ENCODE data around the gene SPI1.

The SPI1 gene

DNA sequence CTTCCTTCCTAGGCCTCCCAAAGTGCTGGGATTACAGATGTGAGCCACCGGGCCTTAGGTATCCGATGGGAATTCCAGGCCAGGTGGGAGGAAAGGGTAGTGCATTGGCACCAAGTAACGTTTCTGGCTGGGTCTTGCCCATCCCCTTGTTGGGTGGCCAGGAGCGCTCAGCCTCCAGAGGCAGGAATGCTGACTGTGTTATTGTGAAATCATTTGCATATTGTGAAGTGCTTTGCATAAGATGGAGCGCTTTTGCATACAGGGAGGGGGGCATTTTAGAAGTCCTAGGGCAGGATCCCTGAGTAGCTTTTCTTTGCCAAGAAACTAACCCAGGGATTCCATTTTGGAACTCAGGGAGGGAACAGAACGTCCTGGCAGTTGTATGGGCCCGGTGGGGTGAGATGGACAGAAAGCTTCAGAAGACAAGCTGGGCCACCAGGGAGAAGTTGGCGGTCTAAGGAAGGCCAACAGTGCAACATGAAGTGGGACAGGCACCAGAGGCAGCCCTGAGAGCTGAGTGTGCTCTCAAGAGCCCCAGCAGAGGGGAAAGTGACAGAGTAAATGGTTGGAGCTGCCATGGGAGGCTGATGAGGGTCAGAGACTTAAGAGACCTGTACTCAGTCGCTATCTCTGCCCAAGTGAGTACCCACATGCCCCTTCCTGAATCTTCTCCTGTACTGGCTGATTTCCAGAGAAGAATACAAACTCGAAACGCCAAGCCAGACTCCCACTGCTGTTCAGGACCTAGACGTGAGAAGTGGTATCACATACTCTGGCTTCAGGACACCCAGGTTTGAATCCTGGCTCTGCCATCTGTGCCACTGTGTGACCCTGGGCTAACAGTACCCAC, 28.8 kb upstream of the SPI1 start:
- DNase-seq (ENCODE audit: low read depth in 2 of 2): no peak

GRCh38 chr11:47403571-47403970, 25.2 kb upstream of the SPI1 start:
- no peak for DNase-seq (ENCODE audit: low read depth in 2 of 2)

GRCh38 chr11:47403135-47403534, 24.8 kb upstream of the SPI1 start:
- no peak for DNase-seq (ENCODE audit: low read depth in 2 of 2)

DNA sequence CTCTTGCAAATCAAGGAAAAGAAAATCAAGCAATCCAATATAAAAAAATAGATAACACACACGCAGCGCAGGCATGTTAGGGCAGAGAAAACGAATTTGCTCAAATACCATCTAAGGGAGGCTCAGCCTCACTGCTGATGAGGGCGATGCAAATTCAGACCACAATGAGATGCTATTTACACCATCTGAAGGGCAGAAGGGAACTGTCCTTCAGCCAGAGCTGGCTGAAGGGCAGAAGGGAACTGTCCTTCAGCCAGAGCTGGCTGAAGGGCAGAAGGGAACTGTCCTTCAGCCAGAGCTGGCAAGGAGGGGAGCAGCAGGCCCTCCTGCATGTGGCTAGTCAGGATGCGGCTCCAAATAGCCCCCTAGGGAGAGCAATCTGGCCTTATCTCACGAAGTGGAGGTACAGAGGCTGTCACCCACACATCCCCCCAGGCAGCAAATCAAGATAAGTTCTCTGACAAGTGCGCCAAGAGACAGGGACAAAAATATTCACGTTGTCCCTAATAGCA, 22.5 kb upstream of the SPI1 start:
- DNase-seq (ENCODE audit: low read depth in 2 of 2): no peak

DNA sequence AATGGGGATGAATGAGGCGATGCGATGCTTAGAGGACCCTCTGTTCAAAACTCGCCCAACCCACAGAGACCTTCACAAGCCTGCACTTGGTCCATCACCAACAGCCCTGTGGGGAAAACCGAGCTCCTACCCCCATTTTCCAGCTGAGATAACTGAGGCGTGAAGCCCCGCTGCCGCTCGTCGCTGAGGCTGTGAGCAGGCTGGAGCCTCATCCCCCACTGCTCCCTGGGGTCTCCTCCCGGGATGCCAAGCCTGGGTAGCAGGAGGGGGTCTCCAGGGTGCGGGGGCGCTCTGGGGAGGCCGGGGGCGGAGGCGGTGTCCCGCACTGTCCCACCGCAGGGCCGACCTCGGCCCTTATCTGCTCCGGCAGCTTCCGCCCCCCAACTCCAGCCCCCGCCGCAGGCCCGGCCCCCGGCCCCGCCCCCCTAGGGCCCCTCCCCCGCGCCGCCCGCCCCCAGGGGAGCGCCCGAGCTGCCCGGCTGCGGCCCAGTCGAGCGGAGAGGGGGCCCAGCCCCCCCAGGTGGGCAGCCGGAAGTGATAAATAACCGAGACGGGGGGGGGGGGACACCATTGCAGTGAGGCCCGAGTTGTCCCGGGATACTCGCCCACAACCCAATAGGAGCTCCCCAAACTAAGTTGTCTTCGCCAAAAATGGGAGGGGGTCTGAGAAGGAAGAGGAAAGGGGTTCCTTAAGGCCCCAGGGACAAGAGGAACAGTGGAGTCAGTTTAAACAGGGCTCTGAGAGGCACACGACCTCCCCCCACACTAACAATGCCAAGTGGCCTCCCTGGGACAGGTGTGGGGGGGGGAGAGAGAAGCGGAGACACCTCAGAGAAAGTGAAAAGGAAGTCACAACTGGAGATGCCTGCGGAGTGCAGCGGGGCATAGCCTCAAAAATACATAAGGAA, 21.8 kb upstream of the SPI1 start:
- no peak for DNase-seq (ENCODE audit: low read depth in 2 of 2)

- no peak for DNase-seq (ENCODE audit: low read depth in 2 of 2)
Observed at GRCh38 chr11:47398551-47398950, 20.2 kb upstream of the SPI1 start.

GRCh38 chr11:47398011-47398410, 19.7 kb upstream of the SPI1 start:
- DNase-seq (ENCODE audit: low read depth in 2 of 2): no peak

DNA sequence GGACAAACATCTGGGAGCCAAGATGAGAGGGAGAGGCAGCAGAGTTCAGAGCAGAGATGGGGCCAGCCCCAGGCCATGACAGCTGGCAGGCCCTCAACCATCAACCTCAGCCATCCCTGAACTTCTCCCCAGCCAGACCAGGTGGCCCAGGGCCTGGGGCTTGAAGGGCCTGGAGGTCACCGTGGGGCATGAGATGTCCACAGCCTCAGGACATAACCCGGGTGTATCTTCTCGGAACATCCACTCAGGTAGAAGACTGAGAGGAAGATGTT, 17.6 kb upstream of the SPI1 start:
- no peak for DNase-seq (ENCODE audit: low read depth in 2 of 2)

DNA sequence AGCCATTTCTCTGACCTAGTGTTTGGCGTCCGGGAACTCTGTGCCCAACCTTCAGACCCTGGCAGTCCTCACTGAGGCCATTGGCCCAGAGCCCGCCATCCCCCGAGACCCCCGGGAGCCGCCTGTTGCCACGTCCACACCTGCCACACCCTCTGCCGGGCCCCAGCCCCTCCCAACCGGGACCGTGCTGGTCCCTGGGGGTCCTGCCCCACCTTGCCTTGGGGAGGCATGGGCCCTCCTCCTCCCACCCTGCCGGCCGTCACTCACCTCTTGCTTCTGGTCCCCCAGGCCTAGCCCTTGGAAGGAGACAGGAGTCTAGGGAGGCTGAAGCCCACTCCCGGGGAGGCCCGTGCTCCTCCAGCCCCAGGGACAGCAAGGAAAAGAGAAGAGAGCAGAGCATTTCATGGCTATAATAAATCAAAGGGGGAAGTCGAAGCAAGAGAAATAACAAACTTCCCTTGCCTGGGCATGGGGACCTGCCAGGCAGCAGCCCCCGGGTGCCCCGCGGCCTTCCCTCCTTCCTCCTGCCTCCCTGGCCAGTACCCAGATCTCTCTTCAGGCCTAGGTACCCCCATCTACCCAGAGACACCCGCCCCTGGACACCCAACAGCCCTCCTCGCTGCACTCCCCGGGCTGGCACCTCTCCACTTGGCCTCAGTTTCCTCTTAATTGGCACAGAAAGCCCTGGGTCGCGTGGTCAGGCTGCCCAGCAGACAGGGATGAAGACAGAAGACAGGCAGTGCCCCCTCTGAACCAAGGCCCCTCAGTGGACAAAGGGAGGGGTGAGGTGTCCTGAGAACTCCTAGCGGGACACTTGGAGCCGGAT, 17.1 kb upstream of the SPI1 start:
- no peak for DNase-seq (ENCODE audit: low read depth in 2 of 2)

DNA sequence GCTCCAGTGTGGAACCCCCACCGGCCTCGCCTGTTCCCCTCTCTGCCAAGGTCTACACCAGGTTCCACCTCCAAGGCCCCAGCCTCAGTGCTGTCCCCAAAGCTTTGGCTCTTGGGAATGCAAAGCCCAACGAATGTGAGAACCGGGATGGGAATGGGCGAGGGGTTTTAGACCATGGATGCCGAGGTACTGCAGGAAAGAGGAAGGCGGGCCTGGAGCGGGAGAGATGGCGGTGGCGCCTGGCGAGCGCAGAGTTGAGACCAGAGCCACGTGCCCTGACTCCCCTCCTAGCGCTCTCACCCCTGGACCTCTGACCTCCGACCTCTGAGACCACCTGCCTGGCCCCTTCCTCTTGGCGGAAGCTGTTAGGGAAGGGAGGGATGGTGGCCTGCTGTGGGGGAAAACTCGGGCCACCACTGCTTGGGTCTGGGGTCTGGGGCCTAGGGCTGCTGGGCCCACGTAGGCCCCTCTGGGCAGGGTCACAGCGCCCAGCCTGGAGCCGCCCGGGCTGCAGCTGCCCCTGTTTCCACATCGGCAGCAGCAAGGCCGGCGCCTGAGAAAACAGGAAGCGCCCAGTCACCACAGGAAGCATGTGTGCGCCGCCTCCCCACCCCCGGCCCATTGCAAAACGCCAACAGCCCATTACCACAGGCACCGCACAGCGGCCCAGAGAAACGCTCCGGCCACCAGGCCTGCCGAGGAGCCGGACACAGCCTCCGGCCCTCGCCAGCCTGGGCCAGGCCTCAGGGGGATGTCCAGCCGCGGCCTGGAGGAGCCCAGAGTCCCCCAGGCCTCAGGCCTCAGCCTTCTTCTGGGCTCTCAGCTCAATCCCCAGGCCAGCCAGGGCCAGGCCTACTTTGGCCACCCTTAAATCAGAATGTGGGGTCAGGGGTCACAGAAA, 16.2 kb upstream of the SPI1 start:
- no peak for DNase-seq (ENCODE audit: low read depth in 2 of 2)

- no peak for DNase-seq (ENCODE audit: low read depth in 2 of 2)
Observed at GRCh38 chr11:47394050-47394321, 15.6 kb upstream of the SPI1 start.

- DNase-seq (ENCODE audit: low read depth in 2 of 2): no peak
Observed at GRCh38 chr11:47393163-47394049, 15.1 kb upstream of the SPI1 start.

GRCh38 chr11:47392546-47393162, 14.3 kb upstream of the SPI1 start:
- DNase-seq (ENCODE audit: low read depth in 2 of 2): no peak

DNA sequence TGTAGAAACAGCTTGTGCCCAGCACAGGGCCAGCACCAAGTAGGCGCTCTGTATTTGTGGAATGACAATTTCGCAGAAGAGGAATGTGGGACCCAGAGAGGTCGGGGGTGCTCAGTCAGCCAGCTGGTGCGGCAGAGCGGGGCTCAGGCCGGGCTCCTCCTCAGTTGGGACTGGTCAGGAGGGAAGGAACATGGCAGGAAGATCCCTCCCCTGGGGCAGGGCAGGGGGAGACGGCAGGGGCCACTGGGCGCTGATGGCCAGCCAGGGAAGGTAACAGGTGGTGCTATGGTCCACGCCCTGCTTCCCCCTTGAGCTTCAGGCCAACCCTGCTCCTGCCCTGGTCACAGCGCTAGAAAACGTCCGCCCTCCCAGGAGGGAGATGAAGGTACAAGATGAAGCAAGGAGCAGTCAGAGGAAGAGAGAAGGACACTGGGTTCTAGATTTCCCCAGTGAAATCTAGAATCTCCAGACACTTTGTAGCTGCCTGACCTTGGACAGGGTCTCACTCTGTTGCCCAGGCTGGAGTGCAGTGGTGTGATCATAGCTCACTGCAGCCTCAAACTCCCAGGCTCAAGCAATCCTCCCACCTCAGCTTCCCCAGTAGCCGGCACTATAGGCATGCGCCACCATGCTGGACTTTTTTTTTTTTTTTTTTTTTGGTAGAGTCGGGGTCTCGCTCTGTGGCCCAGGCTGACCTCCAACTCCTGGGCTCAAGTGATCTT, 13.5 kb upstream of the SPI1 start:
- DNase-seq (ENCODE audit: low read depth in 2 of 2): no peak

GRCh38 chr11:47391077-47391583, 12.8 kb upstream of the SPI1 start:
- no peak for DNase-seq (ENCODE audit: low read depth in 2 of 2)

DNA sequence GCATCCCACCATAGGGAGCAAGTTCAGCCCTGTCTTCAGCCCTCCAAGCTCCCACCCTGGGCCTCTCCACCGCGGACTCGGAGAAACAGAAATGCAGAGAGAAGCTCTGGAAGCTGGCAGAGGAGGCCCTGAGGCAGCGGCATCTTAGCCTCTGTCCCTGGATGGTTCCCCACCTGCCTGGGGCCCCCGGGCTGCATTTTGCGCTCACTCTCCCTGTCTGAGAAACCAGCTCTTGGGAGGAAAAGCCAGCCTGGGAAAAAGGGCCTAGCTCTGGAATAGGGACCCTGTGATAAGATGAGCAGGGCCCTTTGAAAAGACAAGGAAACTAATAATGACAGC, 12.0 kb upstream of the SPI1 start:
- no peak for DNase-seq (ENCODE audit: low read depth in 2 of 2)

DNA sequence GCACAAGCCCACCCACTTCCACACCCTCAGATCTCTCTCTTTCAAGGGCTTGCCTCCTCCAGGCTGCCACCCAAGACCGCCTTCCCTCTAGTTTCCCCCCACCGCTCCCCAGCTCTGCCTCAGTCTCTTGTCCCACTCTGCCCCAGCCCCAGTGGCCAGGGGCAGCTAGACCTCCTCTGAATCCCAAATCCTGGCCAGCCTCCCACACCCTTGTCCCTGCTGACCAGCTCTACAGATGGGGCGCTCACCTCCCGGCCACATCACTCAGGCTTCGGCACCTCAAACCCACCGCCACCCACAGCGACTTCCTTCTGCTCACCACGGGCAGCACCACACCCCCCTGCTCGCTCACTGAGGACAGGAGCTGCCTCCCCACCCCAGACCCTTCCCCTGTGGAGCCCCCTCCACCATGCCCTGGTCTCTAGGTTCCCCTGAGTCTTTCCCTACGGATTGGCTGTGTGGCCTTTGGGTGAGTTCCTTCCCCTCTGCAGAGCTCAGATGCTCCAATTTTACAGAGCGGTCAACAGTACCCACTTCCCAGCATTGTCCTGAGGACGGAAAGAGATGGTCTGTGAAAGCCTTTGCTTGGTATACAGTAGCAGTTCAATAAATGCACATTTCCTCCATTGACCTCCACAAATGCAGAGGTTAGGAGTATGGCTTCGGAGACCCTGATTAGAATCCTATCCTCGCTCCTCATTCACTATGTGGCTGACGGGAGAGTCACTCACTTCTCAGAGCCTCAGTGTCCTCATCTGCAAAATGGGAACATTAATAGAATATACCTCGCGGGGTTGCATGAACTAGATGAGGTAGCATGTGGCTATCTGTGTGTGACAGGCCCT, 11.5 kb upstream of the SPI1 start:
- no peak for DNase-seq (ENCODE audit: low read depth in 2 of 2)

All from fibroblast of skin of left quadriceps (primary cell).